GM23338 (cell line): ENCODE data around the gene TNFRSF11A. TPM values are rescaled to one million over a fixed set of nuclear protein-coding genes. Genes with fewer than 3 reads are reported as not detected.

Source experiments
- ATAC-seq: fragments of 200-7000 bp; cut with Tn5 transposase; 3 replicates; pipeline ENCODE4 v1.9.1; 2020
- DNase-seq: peaks from one replicate; pipeline ENCODE4 v3.0.0-alpha.2; 2015; ENCODE audit warnings: low spot score
- H2AFZ ChIP-seq: fragments of 200-600 bp; sonication (generic); 2 replicates; pipeline ENCODE4 v1.8.0; 2016; ENCODE audit warnings: antibody characterized with exemption, mild to moderate bottlenecking, moderate library complexity
- H3F3A ChIP-seq: fragments of 200-600 bp; sonication (generic); replicated peaks from 2 replicates; pipeline ENCODE4 v1.8.0; 2017; ENCODE audit warnings: antibody characterized with exemption, mixed run types, low read depth
- H3K27ac ChIP-seq: fragments of 200-600 bp; sonication (generic); 2 replicates; pipeline ENCODE4 v1.6.1; 2016; ENCODE audit warnings: low read depth
- H3K27me3 ChIP-seq: fragments of 200-600 bp; sonication (generic); 2 replicates; pipeline ENCODE4 v1.8.0; 2016; ENCODE audit warnings: mild to moderate bottlenecking, mixed run types, moderate library complexity; ENCODE audit not compliant: insufficient read depth
- H3K36me3 ChIP-seq: fragments of 200-600 bp; sonication (generic); 2 replicates; pipeline ENCODE4 v1.8.0; 2016; ENCODE audit warnings: mild to moderate bottlenecking; ENCODE audit not compliant: insufficient read depth
- H3K4me1 ChIP-seq: fragments of 200-600 bp; sonication (generic); 2 replicates; pipeline ENCODE4 v1.8.0; 2016; ENCODE audit warnings: mild to moderate bottlenecking, moderate library complexity; ENCODE audit not compliant: insufficient read depth
- H3K4me2 ChIP-seq: fragments of 200-600 bp; sonication (generic); 2 replicates; pipeline ENCODE4 v1.7.1; 2017; ENCODE audit warnings: mixed run types
- H3K4me3 ChIP-seq: fragments of 200-600 bp; sonication (generic); 2 replicates; pipeline ENCODE4 v1.6.1; 2016; ENCODE audit warnings: mixed run types
- H3K79me2 ChIP-seq: fragments of 200-600 bp; sonication (generic); replicated peaks from 2 replicates; pipeline ENCODE4 v1.8.0; 2017; ENCODE audit warnings: mild to moderate bottlenecking; ENCODE audit not compliant: insufficient read depth
- H3K9me2 ChIP-seq: fragments of 200-600 bp; sonication (generic); 2 replicates; pipeline ENCODE4 v1.8.0; 2017; ENCODE audit not compliant: insufficient read depth
- H4K20me1 ChIP-seq: fragments of 200-600 bp; sonication (generic); replicated peaks from 2 replicates; pipeline ENCODE4 v1.8.0; 2017; ENCODE audit warnings: mild to moderate bottlenecking; ENCODE audit not compliant: insufficient read depth
- H3K27ac Mint-ChIP-seq: 2 replicates; pipeline ENCODE4 v1.8.0; 2020; ENCODE audit warnings: inconsistent platforms, mild to moderate bottlenecking, moderate library complexity, mixed read lengths
- H3K27me3 Mint-ChIP-seq: 3 replicates; pipeline ENCODE4 v1.8.0; 2022; ENCODE audit warnings: low read depth, mild to moderate bottlenecking, moderate library complexity, mixed read lengths, inconsistent platforms; ENCODE audit not compliant: insufficient read depth, poor library complexity
- H3K36me3 Mint-ChIP-seq: 3 replicates; pipeline ENCODE4 v1.8.0; 2021; ENCODE audit warnings: low read depth, mild to moderate bottlenecking, inconsistent platforms, moderate library complexity, mixed read lengths
- H3K4me1 Mint-ChIP-seq: 3 replicates; pipeline ENCODE4 v1.8.0; 2020; ENCODE audit warnings: mild to moderate bottlenecking, inconsistent platforms, mixed read lengths
- H3K4me3 Mint-ChIP-seq: 3 replicates; pipeline ENCODE4 v1.8.0; 2021; ENCODE audit warnings: moderate library complexity, mild to moderate bottlenecking, inconsistent platforms, mixed read lengths
- H3K9me3 Mint-ChIP-seq: 3 replicates; pipeline ENCODE4 v1.8.0; 2020; ENCODE audit warnings: moderate library complexity, mild to moderate bottlenecking, inconsistent platforms, mixed read lengths
- CREB1 ChIP-seq: fragments of 250-450 bp; sonication (Bioruptor Pico); IDR thresholded peaks from 2 replicates; pipeline ENCODE4 v1.5.0; 2020; ENCODE audit warnings: low read depth, mild to moderate bottlenecking, moderate library complexity
- CTCF ChIP-seq, 2 experiments: fragments of 200-600 bp in 1 of 2; sonication (generic) in 1 of 2; conservative IDR thresholded peaks; 2 replicates each; pipeline versions ENCODE4 v1.5.1 to v1.6.1; 2016 to 2017; ENCODE audit warnings: antibody characterized with exemption in 2 of 2, low read depth in 2 of 2, mild to moderate bottlenecking in 2 of 2, moderate library complexity in 1 of 2
- ETS1 ChIP-seq: IDR thresholded peaks from 2 replicates; pipeline ENCODE4 v1.6.1; 2016; ENCODE audit warnings: antibody characterized with exemption
- EZH2 ChIP-seq: fragments of 200-600 bp; sonication (generic); IDR thresholded peaks from one replicate; pipeline ENCODE4 v1.8.0; 2017; ENCODE audit warnings: antibody characterized with exemption, mild to moderate bottlenecking, low read depth; ENCODE audit not compliant: unreplicated experiment
- EZH2phosphoT487 ChIP-seq: fragments of 200-600 bp; sonication (generic); IDR thresholded peaks from one replicate; pipeline ENCODE4 v1.8.1; 2018; ENCODE audit warnings: antibody characterized with exemption; ENCODE audit not compliant: unreplicated experiment
- JUNB ChIP-seq: IDR thresholded peaks from one replicate; pipeline ENCODE4 v1.6.1; 2016; ENCODE audit warnings: antibody characterized with exemption; ENCODE audit not compliant: unreplicated experiment
- NANOG ChIP-seq: IDR thresholded peaks from 2 replicates; pipeline ENCODE4 v1.6.1; 2016; ENCODE audit warnings: antibody characterized with exemption, borderline replicate concordance
- REST ChIP-seq: IDR thresholded peaks from one replicate; pipeline ENCODE4 v1.6.1; 2018; ENCODE audit warnings: antibody characterized with exemption; ENCODE audit not compliant: unreplicated experiment
- STAT1 ChIP-seq: IDR thresholded peaks from one replicate; pipeline ENCODE4 v1.6.1; 2016; ENCODE audit warnings: antibody characterized with exemption; ENCODE audit not compliant: unreplicated experiment
- ZNF114 ChIP-seq: fragments of 250-450 bp; sonication (Bioruptor Pico); IDR thresholded peaks from 2 replicates; pipeline ENCODE4 v1.5.0; 2020; ENCODE audit warnings: mild to moderate bottlenecking, moderate library complexity
- polyA plus RNA-seq: library from polyadenylated mRNA; unstranded; fragments of >200 nt; fragmentation: Nextera tagmentation; extraction: Ambion mirVana; gene quantifications from 2 replicates; pipeline ENCODE4 v1.2.1, GENCODE V29; 2016
- total RNA-seq: library from RNA; depleted of rRNA; stranded (reverse); fragments of >200 nt; shearing (Covaris generic); gene quantifications from 2 replicates; pipeline ENCODE4 v1.2.3, GENCODE V29; 2014

Gene TNFRSF11A
- total and polyA plus RNA-seq, 2 experiments from 2014 or later = 3.8 to 7.3 TPM

GRCh38 chr18:62394006-62394763 is 69.1 kb downstream of the TNFRSF11A start:
- H2AFZ ChIP-seq = 0 out of 2 replicates have a peak overlapping the region, but pooled peaks have one; percentile 47
- no peak for ATAC-seq
- H3K4me1 ChIP-seq = peaks cover 20% of the 10 kb centered on the region
- DNase-seq = no peak
- peaks cover 6% of the 10 kb centered on the region; the same call in 1 of the 2 replicates for H3K9me2 ChIP-seq
- no peak overlapping the region for H3K4me3 Mint-ChIP-seq
- peaks cover 13% of the 10 kb centered on the region for H3K9me3 Mint-ChIP-seq
- H3K27me3 ChIP-seq = no peaks in the 10 kb centered on the region
- H3K27me3 Mint-ChIP-seq = peaks cover 2% of the 10 kb centered on the region
- no peaks in the 10 kb centered on the region for H3K79me2 ChIP-seq
- H3K4me2 ChIP-seq = no peak overlapping the region
- no peaks in the 10 kb centered on the region; the same call in 1 of the 2 replicates for H3K36me3 ChIP-seq
- TF ChIP-seq STAT1 (no peak), EZH2phosphoT487 (no peak), JUNB (no peak), ZNF114 (CRISPR knock-in tag) (no peak), NANOG (no peak)
- H3K27ac ChIP-seq = no peak overlapping the region
- no peaks in the 10 kb centered on the region for H4K20me1 ChIP-seq
- H3K27ac Mint-ChIP-seq = no peak overlapping the region
- H3K4me1 Mint-ChIP-seq = peaks cover 13% of the 10 kb centered on the region
- no peaks in the 10 kb centered on the region for H3F3A ChIP-seq
- H3K36me3 Mint-ChIP-seq = peaks cover 16% of the 10 kb centered on the region
- H3K4me3 ChIP-seq = no peak overlapping the region

- no peak overlapping the region for H3K27ac ChIP-seq
- H2AFZ ChIP-seq = no peak overlapping the region
- Mint-ChIP-seq H3K36me3 (peaks cover 3% of the 10 kb centered on the region; the same call in 2 of the 3 replicates), H3K27me3 (peaks cover 2% of the 10 kb centered on the region), H3K4me1 (peaks cover 19% of the 10 kb centered on the region), H3K4me3 (no peak overlapping the region), H3K9me3 (peaks cover 3% of the 10 kb centered on the region), H3K27ac (no peak overlapping the region)
- ATAC-seq (no peak), DNase-seq (no peak)
- H3K4me3 ChIP-seq = no peak overlapping the region
- peaks cover 34% of the 10 kb centered on the region for H3K4me1 ChIP-seq
- H3K27me3 ChIP-seq = no peaks in the 10 kb centered on the region
- no peak overlapping the region for H3K4me2 ChIP-seq
- H3K36me3 ChIP-seq = no peaks in the 10 kb centered on the region; the same call in 1 of the 2 replicates
- peaks cover 6% of the 10 kb centered on the region; the same call in 1 of the 2 replicates for H3K9me2 ChIP-seq
- H3F3A ChIP-seq = no peaks in the 10 kb centered on the region
- H4K20me1 ChIP-seq = no peaks in the 10 kb centered on the region
- H3K79me2 ChIP-seq = no peaks in the 10 kb centered on the region
- TF ChIP-seq REST = no peak
- no peak for TF ChIP-seq EZH2
- TF ChIP-seq EZH2phosphoT487 = no peak
- no peak for TF ChIP-seq ETS1
- no peak for TF ChIP-seq CREB1 (CRISPR knock-in tag)
- no peak for TF ChIP-seq CTCF (conservative IDR thresholded peaks at IDR 0.05; ENCODE audit: low read depth in 2 of 2)
Observed at GRCh38 chr18:62396381-62396780, 71.3 kb downstream of the TNFRSF11A start.
